22Rv1 (cell line): Measurements from ENCODE around the gene FBXL4.

ENCODE experiments used
- CTCF ChIP-seq: fragments of 450-650 bp; IDR thresholded peaks from 2 replicates; pipeline ENCODE4 v1.5.1; 2017; ENCODE audit warnings: mild to moderate bottlenecking
- ZFX ChIP-seq: fragments of 450-650 bp; IDR thresholded peaks from 2 replicates; pipeline ENCODE4 v1.6.1; 2017; ENCODE audit warnings: antibody characterized with exemption, borderline replicate concordance

- TF ChIP-seq CTCF (no peak), ZFX (no peak)
These were observed 1.8 kb upstream of the FBXL4 start for GRCh38 chr6:98949589-98949988.
